ENCODE results near the gene FGF6. TPM values are rescaled to one million over a fixed set of nuclear protein-coding genes. Genes with fewer than 3 reads are reported as not detected.

The FGF6 gene
- total RNA-seq, 3 donors from 2014 or later: not detected

GRCh38 chr12:4446335-4446734 lies 720 bp upstream of the FGF6 start:
- H3K9me3 ChIP-seq: no peaks in the 10 kb centered on the region
- TF ChIP-seq CTCF (IDR thresholded peaks at IDR 0.05): no peak
- H3K4me1 ChIP-seq (ENCODE audit: low read depth): no peaks in the 10 kb centered on the region
- H3K4me3 ChIP-seq: no peak overlapping the region
- H3K36me3 ChIP-seq (ENCODE audit: low read depth): no peaks in the 10 kb centered on the region
- intact Hi-C loops (cut with DNase I, micrococcal nuclease): no loop called here
- DNase-seq (no peak), ATAC-seq (no peak)

GRCh38 chr12:4444031-4444430 lies 1.6 kb downstream of the FGF6 start:
- no peak overlapping the region for H3K4me3 ChIP-seq
- intact Hi-C loops (cut with DNase I, micrococcal nuclease): no loop called here
- H3K4me1 ChIP-seq (ENCODE audit: low read depth): no peaks in the 10 kb centered on the region
- ATAC-seq (no peak), DNase-seq (no peak)
- no peaks in the 10 kb centered on the region for H3K9me3 ChIP-seq
- TF ChIP-seq CTCF (IDR thresholded peaks at IDR 0.05): no peak
- H3K36me3 ChIP-seq (ENCODE audit: low read depth): no peaks in the 10 kb centered on the region

- Histone ChIP-seq H3K4me1 (ENCODE audit: low read depth) (no peaks in the 10 kb centered on the region), H3K36me3 (ENCODE audit: low read depth) (no peaks in the 10 kb centered on the region), H3K4me3 (no peak overlapping the region), H3K9me3 (no peaks in the 10 kb centered on the region)
- no peak for TF ChIP-seq CTCF (IDR thresholded peaks at IDR 0.05)
- intact Hi-C loops (cut with DNase I, micrococcal nuclease): no loop called here
- ATAC-seq (no peak), DNase-seq (no peak)
Observed at GRCh38 chr12:4443616-4444015, 2.0 kb downstream of the FGF6 start.

GRCh38 chr12:4441355-4442335 lies 4.0 kb downstream of the FGF6 start:
- DNase-seq: no peak
- intact Hi-C loops (cut with DNase I, micrococcal nuclease): no loop called here
- no peak for ATAC-seq
- no peak overlapping the region for H3K4me3 ChIP-seq
- H3K4me1 ChIP-seq (ENCODE audit: low read depth): no peaks in the 10 kb centered on the region
- no peaks in the 10 kb centered on the region for H3K9me3 ChIP-seq
- no peak for TF ChIP-seq CTCF (IDR thresholded peaks at IDR 0.05)
- no peaks in the 10 kb centered on the region for H3K36me3 ChIP-seq (ENCODE audit: low read depth)

GRCh38 chr12:4440187-4440941 lies 5.3 kb downstream of the FGF6 start:
- Histone ChIP-seq H3K4me3 (no peak overlapping the region), H3K36me3 (ENCODE audit: low read depth) (no peaks in the 10 kb centered on the region), H3K9me3 (no peaks in the 10 kb centered on the region), H3K4me1 (ENCODE audit: low read depth) (no peaks in the 10 kb centered on the region)
- DNase-seq: no peak
- intact Hi-C loops (cut with DNase I, micrococcal nuclease): no loop called here
- no peak for TF ChIP-seq CTCF (IDR thresholded peaks at IDR 0.05)
- no peak for ATAC-seq

All from mucosa of descending colon (tissue), 3 donors.